Neutrophil (primary cell): ENCODE results near the gene PHF24.

Experiments
- H3K27ac ChIP-seq: fragments of 200-600 bp; sonication (generic); 2 replicates; pipeline ENCODE4 v1.5.1; 2016; ENCODE audit warnings: mild to moderate bottlenecking, moderate library complexity
- H3K27me3 ChIP-seq: fragments of 200-600 bp; sonication (generic); 2 replicates; pipeline ENCODE4 v1.6.0; 2016; ENCODE audit warnings: mild to moderate bottlenecking
- H3K36me3 ChIP-seq: fragments of 200-600 bp; sonication (generic); 2 replicates; pipeline ENCODE4 v1.5.1; 2017
- H3K4me1 ChIP-seq, 2 experiments: fragments of 200-600 bp in 1 of 2; sonication (generic) in 1 of 2; 1 replicate in 1 of 2; 2 replicates in 1 of 2; pipeline versions ENCODE4 v1.5.1 to v1.6.1; 2013 to 2016; ENCODE audit warnings: low read depth in 1 of 2, low read length in 1 of 2, mild to moderate bottlenecking in 1 of 2, moderate library complexity in 1 of 2; ENCODE audit not compliant: control insufficient read depth in 1 of 2, insufficient read depth in 1 of 2
- H3K4me3 ChIP-seq, 2 experiments: fragments of 200-600 bp in 1 of 2; sonication (generic) in 1 of 2; 1 replicate in 1 of 2; 2 replicates in 1 of 2; pipeline ENCODE4 v1.5.1; 2013 to 2016; ENCODE audit warnings: low read depth in 1 of 2, low read length in 1 of 2, mild to moderate bottlenecking in 1 of 2, moderate library complexity in 1 of 2
- H3K9me3 ChIP-seq: fragments of 200-600 bp; sonication (generic); 2 replicates; pipeline ENCODE4 v1.5.1; 2016
- TF ChIP-seq, protein P1 (sequence below): fragments of 200-600 bp; sonication (generic); IDR thresholded peaks from 2 replicates; pipeline ENCODE4 v1.5.1; 2016; ENCODE audit warnings: antibody characterized with exemption

Gene PHF24

DNA sequence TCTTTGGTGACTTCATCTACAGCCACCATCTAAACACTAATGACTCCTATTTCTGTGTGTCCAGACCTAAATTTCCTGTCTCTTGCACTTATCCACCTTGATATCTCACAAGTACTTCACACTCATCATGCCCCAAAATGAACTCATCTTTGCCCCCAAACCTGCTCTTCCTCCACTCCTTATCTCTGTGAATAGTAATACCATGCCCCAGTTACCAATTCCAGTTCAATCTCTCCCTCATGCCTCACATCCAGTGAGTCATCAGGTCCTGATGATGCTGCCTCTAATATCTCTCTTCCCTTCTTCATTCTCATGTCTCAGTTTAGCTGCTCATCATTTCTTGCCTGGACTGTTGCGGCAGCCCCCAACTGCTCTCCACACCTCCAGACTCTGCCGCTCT lies 16.6 kb downstream of the PHF24 start:
- no peak overlapping the region for H3K27ac ChIP-seq
- no peaks in the 10 kb centered on the region for H3K27me3 ChIP-seq
- TF ChIP-seq, protein P1, sequence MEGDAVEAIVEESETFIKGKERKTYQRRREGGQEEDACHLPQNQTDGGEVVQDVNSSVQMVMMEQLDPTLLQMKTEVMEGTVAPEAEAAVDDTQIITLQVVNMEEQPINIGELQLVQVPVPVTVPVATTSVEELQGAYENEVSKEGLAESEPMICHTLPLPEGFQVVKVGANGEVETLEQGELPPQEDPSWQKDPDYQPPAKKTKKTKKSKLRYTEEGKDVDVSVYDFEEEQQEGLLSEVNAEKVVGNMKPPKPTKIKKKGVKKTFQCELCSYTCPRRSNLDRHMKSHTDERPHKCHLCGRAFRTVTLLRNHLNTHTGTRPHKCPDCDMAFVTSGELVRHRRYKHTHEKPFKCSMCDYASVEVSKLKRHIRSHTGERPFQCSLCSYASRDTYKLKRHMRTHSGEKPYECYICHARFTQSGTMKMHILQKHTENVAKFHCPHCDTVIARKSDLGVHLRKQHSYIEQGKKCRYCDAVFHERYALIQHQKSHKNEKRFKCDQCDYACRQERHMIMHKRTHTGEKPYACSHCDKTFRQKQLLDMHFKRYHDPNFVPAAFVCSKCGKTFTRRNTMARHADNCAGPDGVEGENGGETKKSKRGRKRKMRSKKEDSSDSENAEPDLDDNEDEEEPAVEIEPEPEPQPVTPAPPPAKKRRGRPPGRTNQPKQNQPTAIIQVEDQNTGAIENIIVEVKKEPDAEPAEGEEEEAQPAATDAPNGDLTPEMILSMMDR = no peak
- no peak overlapping the region for H3K4me3 ChIP-seq
- H3K36me3 ChIP-seq = no peaks in the 10 kb centered on the region
- H3K9me3 ChIP-seq = no peaks in the 10 kb centered on the region
- H3K4me1 ChIP-seq = peaks cover 3% of the 10 kb centered on the region in 2 experiments

DNA sequence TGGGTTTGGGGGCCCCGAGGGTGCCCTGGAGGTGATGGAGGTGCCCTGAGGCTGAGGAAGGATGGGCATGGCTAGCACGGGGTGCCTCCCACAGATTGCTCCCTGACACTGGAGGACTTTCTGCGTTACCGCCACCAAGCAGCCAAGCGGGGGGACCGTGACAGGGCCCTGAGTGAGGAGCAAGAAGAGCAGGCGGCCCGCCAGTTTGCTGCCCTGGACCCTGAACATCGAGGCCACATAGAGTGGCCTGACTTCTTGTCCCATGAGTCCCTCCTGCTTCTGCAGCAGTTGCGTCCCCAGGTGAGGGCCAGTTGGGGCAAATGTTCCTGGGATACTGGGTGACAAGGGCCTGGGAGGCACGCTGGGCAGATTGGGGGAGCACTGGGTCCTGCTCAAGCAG lies 18.4 kb downstream of the PHF24 start:
- H3K9me3 ChIP-seq = no peaks in the 10 kb centered on the region
- TF ChIP-seq, protein P1 = no peak
- H3K4me1 ChIP-seq = peaks cover 21% of the 10 kb centered on the region in 2 experiments
- H3K4me3 ChIP-seq = no peak overlapping the region
- no peaks in the 10 kb centered on the region for H3K36me3 ChIP-seq
- H3K27me3 ChIP-seq = no peaks in the 10 kb centered on the region
- H3K27ac ChIP-seq = no peak overlapping the region

DNA sequence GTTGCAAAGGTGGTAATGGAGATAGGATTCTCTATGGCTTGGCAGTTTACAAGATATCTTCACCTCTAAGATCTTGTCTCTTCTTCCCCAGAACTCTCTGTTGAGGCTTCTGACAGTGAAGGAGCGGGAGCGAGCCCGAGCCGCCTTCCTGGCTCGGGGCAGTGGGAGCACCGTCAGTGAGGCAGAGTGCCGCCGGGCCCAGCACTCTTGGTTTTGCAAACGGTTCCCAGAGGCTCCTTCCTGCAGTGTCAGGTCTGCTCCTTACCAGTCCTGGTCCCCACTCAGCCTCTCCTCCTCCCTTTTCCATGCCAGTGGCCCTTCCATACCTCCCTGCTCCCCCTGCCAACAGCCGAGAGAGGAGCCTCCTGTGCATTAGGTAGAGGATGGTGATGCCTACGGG lies 18.9 kb downstream of the PHF24 start:
- Histone ChIP-seq H3K36me3 (no peaks in the 10 kb centered on the region), H3K27ac (no peak overlapping the region), H3K9me3 (no peaks in the 10 kb centered on the region), H3K4me3 (no peak overlapping the region), H3K27me3 (no peaks in the 10 kb centered on the region), H3K4me1 (peaks cover 26 to 27% of the 10 kb centered on the region in 2 experiments)
- TF ChIP-seq, protein P1 = no peak

DNA sequence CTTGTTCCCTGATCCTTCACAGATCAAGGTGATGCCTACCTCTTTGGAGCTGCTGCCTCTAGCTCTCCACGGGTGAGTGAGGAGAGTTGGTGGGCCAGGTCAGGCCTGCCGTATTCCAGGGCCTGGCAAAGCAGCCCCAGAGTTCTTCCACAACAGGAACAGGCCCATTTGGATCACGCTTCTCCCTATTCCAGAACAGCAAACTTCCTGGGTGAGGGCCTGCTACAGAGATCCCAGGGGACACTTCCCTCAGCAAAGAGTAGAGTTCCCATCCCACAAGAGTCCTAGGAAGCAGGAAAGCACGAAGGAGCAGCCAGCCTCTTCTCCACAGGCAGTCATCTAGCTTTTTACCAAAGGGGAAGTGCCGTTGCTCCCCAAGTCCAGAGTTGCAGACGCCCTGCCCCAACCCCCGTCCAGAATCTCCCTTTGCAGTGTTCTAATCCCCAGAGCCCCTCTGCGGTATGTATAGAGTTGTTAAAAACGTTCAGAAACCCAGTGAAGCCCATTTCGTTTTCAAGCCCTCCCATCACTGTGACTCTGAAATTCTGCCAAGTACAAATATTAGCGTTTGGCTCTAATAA lies 22.2 kb downstream of the PHF24 start:
- peaks cover 59 to 60% of the 10 kb centered on the region in 2 experiments for H3K4me1 ChIP-seq
- TF ChIP-seq, protein P1 = no peak
- no peaks in the 10 kb centered on the region for H3K9me3 ChIP-seq
- H3K4me3 ChIP-seq = peak overlapping the region in 1 of 2 experiments; percentile 50
- peak overlapping the region; percentile 96 for H3K27ac ChIP-seq
- no peaks in the 10 kb centered on the region for H3K27me3 ChIP-seq
- no peaks in the 10 kb centered on the region for H3K36me3 ChIP-seq

DNA sequence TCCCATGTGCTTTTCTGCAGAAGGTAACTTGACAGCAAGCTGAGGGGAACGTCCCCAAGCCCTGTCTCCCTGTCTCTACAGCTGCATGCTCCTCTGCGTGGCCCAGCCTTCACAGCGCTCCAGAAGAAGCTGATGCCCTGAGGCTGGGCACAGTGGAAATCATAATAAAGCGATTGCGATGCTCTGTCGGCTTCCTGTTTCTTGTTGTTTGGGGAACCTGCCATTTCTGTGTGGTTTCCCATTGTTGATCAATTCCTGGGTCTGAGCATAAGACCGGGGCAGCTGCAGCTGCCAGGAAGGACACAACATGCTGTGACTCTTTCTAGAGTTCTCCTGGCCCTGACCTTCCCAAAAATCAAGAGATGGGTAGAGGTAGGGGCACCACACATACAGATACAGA lies 24.3 kb downstream of the PHF24 start:
- H3K4me3 ChIP-seq = peak overlapping the region; percentile 29 to 50
- no peaks in the 10 kb centered on the region for H3K9me3 ChIP-seq
- H3K36me3 ChIP-seq = no peaks in the 10 kb centered on the region
- H3K27ac ChIP-seq = peak overlapping the region; percentile 96
- peaks cover 79 to 80% of the 10 kb centered on the region in 2 experiments for H3K4me1 ChIP-seq
- TF ChIP-seq, protein P1 = no peak
- H3K27me3 ChIP-seq = peaks cover 4% of the 10 kb centered on the region
